Left lung (tissue), 10 donors: ENCODE data around the gene DZIP1L. TPM values are rescaled to one million over a fixed set of nuclear protein-coding genes. Genes with fewer than 3 reads are reported as not detected.
"Not testable (repeated sequence)": the region's sequence is repeated elsewhere in the genome, so short reads cannot be mapped to it uniquely, and the experiment has no call there.

ENCODE experiments used
- ATAC-seq: fragments of 200-7000 bp; cut with Tn5 transposase; one replicate; pipeline ENCODE4 v1.9.1; 2020; ENCODE audit warnings: moderate library complexity
- DNase-seq, 4 donors: peaks; one replicate each; pipeline ENCODE4 v3.0.0-alpha.2; 2013 to 2020
- H3K27ac ChIP-seq, 2 donors: fragments of 200-600 bp; sonication (generic) in 1 of 2; one replicate each; pipeline versions ENCODE4 v1.5.0 to v1.8.0; 2020 to 2021
- H3K27me3 ChIP-seq, 2 donors: fragments of 200-600 bp; sonication (generic) in 1 of 2; one replicate each; pipeline versions ENCODE4 v1.5.0 to v1.8.0; 2020 to 2021
- H3K36me3 ChIP-seq, 2 donors: fragments of 200-600 bp; sonication (generic) in 1 of 2; one replicate each; pipeline versions ENCODE4 v1.5.0 to v1.8.0; 2020 to 2021
- H3K4me1 ChIP-seq, 2 donors: fragments of 200-600 bp; one replicate each; pipeline ENCODE4 v1.8.0; 2021
- H3K4me3 ChIP-seq, 2 donors: fragments of 200-600 bp; sonication (generic) in 1 of 2; one replicate each; pipeline versions ENCODE4 v1.5.0 to v1.8.0; 2020 to 2021; ENCODE audit warnings: mild to moderate bottlenecking in 1 of 2
- H3K9me3 ChIP-seq, 2 donors: fragments of 200-600 bp; sonication (generic) in 1 of 2; one replicate each; pipeline versions ENCODE4 v1.5.0 to v1.8.0; 2020 to 2021
- CTCF ChIP-seq, 2 donors: fragments of 200-600 bp; sonication (generic) in 1 of 2; IDR thresholded peaks; one replicate each; pipeline versions ENCODE4 v1.5.0 to v1.8.0; 2021; ENCODE audit warnings: antibody characterized with exemption in 2 of 2
- intact Hi-C, 2 donors: fragments of 100-400 bp; cut with DNase I; formaldehyde crosslinking; loops; one replicate each; pipeline versions ENCODE4 v1.11.2 to v1.14.2; 2022
- polyA plus RNA-seq, 6 donors: library from polyadenylated mRNA; unstranded; fragments of 120-200 nt; gene quantifications; one replicate each; pipeline ENCODE4 v1.2.1, GENCODE V29; 2013; ENCODE audit not compliant: insufficient read length in 6 of 6
- total RNA-seq, 2 donors: library from RNA; stranded (reverse); fragmentation: NEBNext Ultra II Directional; extraction: Animal tissue kit (Norgen Biotek cat#: 25700); gene quantifications; one replicate each; pipeline ENCODE4 v1.2.1, GENCODE V29; 2021
- donor health status: DM: no; HTN: yes; CAD: no.
- donor health status: DM: no; HTN: no; CAD: no.

The DZIP1L gene
- total and polyA plus RNA-seq, 8 donors: 14.0 to 24.2 (median 19.7) TPM

- Histone ChIP-seq H3K4me1 (no peaks in the 10 kb centered on the region), H3K27ac (no peak overlapping the region), H3K36me3 (peaks cover 0 to 29% of the 10 kb centered on the region in 2 donors), H3K4me3 (no peak overlapping the region), H3K27me3 (no peaks in the 10 kb centered on the region), H3K9me3 (no peaks in the 10 kb centered on the region)
- no peak for TF ChIP-seq CTCF (IDR thresholded peaks at IDR 0.05)
- intact Hi-C loops: no loop called here
- ATAC-seq (no peak), DNase-seq (no peak)
These were observed 23.4 kb downstream of the DZIP1L start for GRCh38 chr3:138092023-138092422.

- Histone ChIP-seq H3K9me3 (no peaks in the 10 kb centered on the region), H3K27ac (no peak overlapping the region), H3K27me3 (no peaks in the 10 kb centered on the region), H3K36me3 (peaks cover 0 to 29% of the 10 kb centered on the region in 2 donors), H3K4me3 (no peak overlapping the region), H3K4me1 (no peaks in the 10 kb centered on the region)
- TF ChIP-seq CTCF (IDR thresholded peaks at IDR 0.05): no peak
- ATAC-seq (no peak), DNase-seq (no peak)
- intact Hi-C loops: no loop called here
These were observed 26.3 kb downstream of the DZIP1L start for GRCh38 chr3:138089091-138089490.

- intact Hi-C loops, H3K4me1 ChIP-seq, ATAC-seq, DNase-seq, H3K27me3 ChIP-seq, H3K4me3 ChIP-seq, H3K27ac ChIP-seq, H3K9me3 ChIP-seq: not testable (repeated sequence)
- H3K36me3 ChIP-seq: peaks cover 0 to 35% of the 10 kb centered on the region in 2 donors
These were observed 29.7 kb downstream of the DZIP1L start for GRCh38 chr3:138085745-138086144.

GRCh38 chr3:138084196-138084595 lies 31.2 kb downstream of the DZIP1L start:
- Histone ChIP-seq H3K4me3 (no peak overlapping the region), H3K4me1 (peaks cover 0 to 12% of the 10 kb centered on the region in 2 donors), H3K27me3 (no peaks in the 10 kb centered on the region), H3K27ac (no peak overlapping the region), H3K36me3 (peaks cover 0 to 38% of the 10 kb centered on the region in 2 donors), H3K9me3 (no peaks in the 10 kb centered on the region)
- ATAC-seq (no peak), DNase-seq (no peak)
- intact Hi-C loops: no loop called here
- no peak for TF ChIP-seq CTCF (IDR thresholded peaks at IDR 0.05)

GRCh38 chr3:138082992-138083386 lies 32.4 kb downstream of the DZIP1L start:
- DNase-seq (no peak), ATAC-seq (peak; percentile 30)
- no peaks in the 10 kb centered on the region for H3K9me3 ChIP-seq
- no peak for TF ChIP-seq CTCF (IDR thresholded peaks at IDR 0.05)
- H3K36me3 ChIP-seq: peaks cover 0 to 32% of the 10 kb centered on the region in 2 donors
- H3K4me3 ChIP-seq: no peak overlapping the region
- peak overlapping the region; percentile 28 to 40 for H3K27ac ChIP-seq
- peaks cover 0 to 14% of the 10 kb centered on the region in 2 donors for H3K4me1 ChIP-seq
- H3K27me3 ChIP-seq: no peaks in the 10 kb centered on the region
- intact Hi-C loops: no loop called here
